T-cell (primary cell): ENCODE results near the gene FHIP1B. TPM values are rescaled to one million over a fixed set of nuclear protein-coding genes. Genes with fewer than 3 reads are reported as not detected.

Source experiments
- ATAC-seq, 4 experiments: fragments of 200-7000 bp in 3 of 4; fragments of 150-1000 bp in 1 of 4; cut with Tn5 transposase; replicated peaks in 1 of 4; 1 replicate in 3 of 4; 2 replicates in 1 of 4; pipeline ENCODE4 v1.10.0; 2021; ENCODE audit warnings: moderate library complexity in 3 of 4, mild to moderate bottlenecking in 2 of 4, moderate number of reproducible peaks in 1 of 4
- CTCF ChIA-PET, 2 donors: fragments of 300-600 bp; sonication (Branson Sonifier 250); formaldehyde crosslinking; loops; one replicate each; lab custom pipeline; 2022; ENCODE audit warnings: antibody characterized with exemption in 2 of 2; lab: Charles Lee
- POLR2A ChIA-PET, 2 donors: fragments of 300-600 bp; sonication (Branson Sonifier 250); formaldehyde crosslinking; loops; one replicate each; lab custom pipeline; 2022; ENCODE audit warnings: antibody characterized with exemption in 2 of 2; lab: Charles Lee
- DNase-seq, 35 experiments: peaks; one replicate each; pipeline versions ENCODE4 v3.0.0 to v3.0.0-alpha.2; 2013 to 2023
- H3K27ac ChIP-seq: one replicate; pipeline ENCODE4 v1.5.1; 2013; ENCODE audit warnings: low read length
- H3K27me3 ChIP-seq, 2 experiments: replicated peaks in 1 of 2; 1 replicate in 1 of 2; 2 replicates in 1 of 2; pipeline versions ENCODE4 v1.6.1 to v1.7.0; 2013; ENCODE audit warnings: low read length in 1 of 2, mixed read lengths in 1 of 2; ENCODE audit not compliant: control insufficient read depth in 2 of 2, insufficient read depth in 2 of 2; ENCODE audit errors: extremely low read depth in 1 of 2
- H3K36me3 ChIP-seq, 2 donors: 1 replicate in 1 of 2; 2 replicates in 1 of 2; pipeline versions ENCODE4 v1.6.1 to v1.7.0; 2013; ENCODE audit warnings: low read length in 1 of 2; ENCODE audit not compliant: control insufficient read depth in 2 of 2, insufficient read depth in 1 of 2; ENCODE audit errors: extremely low read depth in 1 of 2
- H3K4me1 ChIP-seq, 2 experiments: 1 replicate in 1 of 2; 2 replicates in 1 of 2; pipeline versions ENCODE4 v1.6.1 to v1.7.0; 2013; ENCODE audit warnings: low read length in 2 of 2, mixed read lengths in 1 of 2; ENCODE audit not compliant: insufficient read depth in 2 of 2, control insufficient read depth in 1 of 2; ENCODE audit errors: extremely low read depth in 1 of 2
- H3K4me3 ChIP-seq, 2 donors: 1 replicate in 1 of 2; 2 replicates in 1 of 2; pipeline versions ENCODE4 v1.5.1 to v1.7.0; 2013; ENCODE audit warnings: mild to moderate bottlenecking in 2 of 2, low read length in 1 of 2, moderate library complexity in 1 of 2; ENCODE audit not compliant: control insufficient read depth in 1 of 2; ENCODE audit errors: extremely low read depth in 1 of 2
- H3K9me3 ChIP-seq: 2 replicates; pipeline ENCODE4 v1.7.0; 2013
- H3K27ac Mint-ChIP-seq, 2 donors: one replicate each; pipeline ENCODE4 v1.8.0; 2020 to 2021; ENCODE audit warnings: mild to moderate bottlenecking in 2 of 2, mixed read lengths in 2 of 2
- H3K27me3 Mint-ChIP-seq, 2 donors: one replicate each; pipeline ENCODE4 v1.8.0; 2021 to 2022; ENCODE audit warnings: mixed read lengths in 2 of 2
- H3K36me3 Mint-ChIP-seq: one replicate; pipeline ENCODE4 v1.8.0; 2021; ENCODE audit warnings: mixed read lengths
- H3K4me1 Mint-ChIP-seq, 3 donors: one replicate each; pipeline ENCODE4 v1.8.0; 2020 to 2022; ENCODE audit warnings: mixed read lengths in 3 of 3, mild to moderate bottlenecking in 1 of 3
- H3K4me3 Mint-ChIP-seq, 3 donors: one replicate each; pipeline ENCODE4 v1.8.0; 2020 to 2022; ENCODE audit warnings: mild to moderate bottlenecking in 3 of 3, mixed read lengths in 3 of 3, moderate library complexity in 3 of 3
- H3K9me3 Mint-ChIP-seq, 3 donors: one replicate each; pipeline ENCODE4 v1.8.0; 2020 to 2022; ENCODE audit warnings: mixed read lengths in 3 of 3
- WGBS: methylation state at CpG from one replicate; pipeline ENCODE4 v1.1.5; 2013; ENCODE audit warnings: missing lambda C conversion rate; ENCODE audit not compliant: insufficient coverage; 5-methylcytosine and 5-hydroxymethylcytosine counted together
- total RNA-seq, 35 experiments: library from RNA in 6 of 35; stranded (reverse) in 6 of 35; fragments of 120-200 nt in 1 of 35; gene quantifications; one replicate each; pipeline versions ENCODE4 v1.2.1 to v1.2.4 and lab custom pipeline; 2013 to 2026

FHIP1B gene
- total RNA-seq, 5 donors from 2014 or later (not counting 1 experiment from before 2014, with no cell fraction given): 28.9 to 49.7 (median 45.4) TPM

GRCh38 chr11:6237266-6237665 lies 2.8 kb upstream of the FHIP1B start:
- no peak overlapping the region for H3K27ac Mint-ChIP-seq
- POLR2A ChIA-PET: interaction anchor here in 1 of 2 donors (0.6 kb wide), 1 partner anchor 62 kb away, joined by 4 read pairs; no protein-coding TSS in a partner anchor
- CTCF ChIA-PET: interaction anchor here (0.6 to 1.7 kb wide), 5 partner anchors 13 to 207 kb away, joined by 3 to 6 read pairs (median 4); no protein-coding TSS in a partner anchor

GRCh38 chr11:6233984-6234386 lies 451 bp downstream of the FHIP1B start:
- H3K9me3 Mint-ChIP-seq: no peaks in the 10 kb centered on the region
- DNase-seq (peak in 2 of 35 experiments; percentile 6 to 13), ATAC-seq (no peak)
- H3K36me3 ChIP-seq: no peaks in the 10 kb centered on the region
- CTCF ChIA-PET: interaction anchor here in 1 of 2 donors (1.0 kb wide), 1 partner anchor 549 kb away, joined by 3 read pairs; the partner anchor contains the start of gene TRIM5
- POLR2A ChIA-PET: interaction anchor here in 1 of 2 donors (0.6 kb wide), 1 partner anchor 117 kb away, joined by 3 read pairs; no protein-coding TSS in a partner anchor
- H3K27me3 ChIP-seq: peaks cover 0 to 3% of the 10 kb centered on the region in 2 experiments
- peak overlapping the region; percentile 98 to 99 (median 98) for H3K4me3 Mint-ChIP-seq
- H3K36me3 Mint-ChIP-seq: peaks cover 7% of the 10 kb centered on the region
- H3K27ac ChIP-seq: peak overlapping the region; percentile 75
- no peaks in the 10 kb centered on the region for H3K9me3 ChIP-seq
- peaks cover 14 to 32% of the 10 kb centered on the region in 2 experiments for H3K4me1 ChIP-seq
- peak overlapping the region; percentile 95 to 97 for H3K27ac Mint-ChIP-seq
- H3K27me3 Mint-ChIP-seq: no peaks in the 10 kb centered on the region
- peak overlapping the region; percentile 82 to 86 for H3K4me3 ChIP-seq
- H3K4me1 Mint-ChIP-seq: peaks cover 49 to 57% (median 51%) of the 10 kb centered on the region in 3 donors
- WGBS: 3% methylated on average over 10 of the region's 10 CpGs

More at GRCh38 chr11:6237266-6237665, 2.8 kb upstream of the FHIP1B start:
- H3K4me3 Mint-ChIP-seq: no peak overlapping the region
- H3K9me3 Mint-ChIP-seq: no peaks in the 10 kb centered on the region
- peaks cover 22 to 27% (median 23%) of the 10 kb centered on the region in 3 donors for H3K4me1 Mint-ChIP-seq
- Histone ChIP-seq H3K36me3 (no peaks in the 10 kb centered on the region), H3K4me1 (peaks cover 8 to 17% of the 10 kb centered on the region in 2 experiments), H3K4me3 (no peak overlapping the region), H3K9me3 (no peaks in the 10 kb centered on the region), H3K27ac (no peak overlapping the region), H3K27me3 (peaks cover 0 to 23% of the 10 kb centered on the region in 2 experiments)
- no peak for ATAC-seq
- 100% methylated on average over 2 of the region's 4 CpGs for WGBS
- peaks cover 8 to 13% of the 10 kb centered on the region in 2 donors for H3K27me3 Mint-ChIP-seq
- no peak for DNase-seq
- H3K36me3 Mint-ChIP-seq: no peaks in the 10 kb centered on the region

GRCh38 chr11:6232899-6233298 lies 1.5 kb downstream of the FHIP1B start:
- peak overlapping the region; percentile 48 to 98 (median 59) for H3K4me3 Mint-ChIP-seq

GRCh38 chr11:6229911-6230310 lies 4.5 kb downstream of the FHIP1B start:
- POLR2A ChIA-PET: interaction anchor here (0.5 to 0.7 kb wide), 2 partner anchors 16 to 330 kb away, joined by 3 to 7 read pairs; no protein-coding TSS in a partner anchor
- no peaks in the 10 kb centered on the region for H3K27me3 Mint-ChIP-seq
- no peak overlapping the region for H3K4me3 Mint-ChIP-seq
- no peaks in the 10 kb centered on the region for H3K9me3 Mint-ChIP-seq
- peaks cover 0 to 4% of the 10 kb centered on the region in 2 donors for H3K36me3 ChIP-seq
- no peak overlapping the region for H3K4me3 ChIP-seq
- H3K27ac Mint-ChIP-seq: peak overlapping the region in 1 of 2 donors; percentile 63
- ATAC-seq (no peak), DNase-seq (peak in 11 of 35 experiments; percentile 7 to 46 (median 11))
- WGBS: 0% methylated on average over 1 of the region's 2 CpGs
- peaks cover 14 to 24% of the 10 kb centered on the region in 2 experiments for H3K4me1 ChIP-seq
- no peaks in the 10 kb centered on the region for H3K9me3 ChIP-seq
- H3K4me1 Mint-ChIP-seq: peaks cover 72 to 81% (median 80%) of the 10 kb centered on the region in 3 donors
- H3K27ac ChIP-seq: peak overlapping the region; percentile 14
- CTCF ChIA-PET: no interaction called here
- H3K27me3 ChIP-seq: no peaks in the 10 kb centered on the region
- H3K36me3 Mint-ChIP-seq: peaks cover 24% of the 10 kb centered on the region

More at GRCh38 chr11:6232899-6233298, 1.5 kb downstream of the FHIP1B start:
- ChIA-PET CTCF (interaction anchor here in 1 of 2 donors (0.5 kb wide), 1 partner anchor 380 kb away, joined by 3 read pairs; no protein-coding TSS in a partner anchor), POLR2A (interaction anchor here in 1 of 2 donors (0.5 kb wide), 1 partner anchor 28 kb away, joined by 4 read pairs; no protein-coding TSS in a partner anchor)
- Mint-ChIP-seq H3K27me3 (no peaks in the 10 kb centered on the region), H3K9me3 (no peaks in the 10 kb centered on the region), H3K36me3 (peaks cover 10% of the 10 kb centered on the region), H3K4me1 (peaks cover 54 to 63% (median 60%) of the 10 kb centered on the region in 3 donors), H3K27ac (no peak overlapping the region)
- H3K27me3 ChIP-seq: no peaks in the 10 kb centered on the region
- peaks cover 14 to 32% of the 10 kb centered on the region in 2 experiments for H3K4me1 ChIP-seq
- H3K9me3 ChIP-seq: no peaks in the 10 kb centered on the region
- ATAC-seq: no peak
- H3K27ac ChIP-seq: no peak overlapping the region
- no peak overlapping the region for H3K4me3 ChIP-seq
- H3K36me3 ChIP-seq: no peaks in the 10 kb centered on the region
- DNase-seq: peak in 1 of 35 experiments; percentile 21

- Mint-ChIP-seq H3K4me3 (no peak overlapping the region), H3K4me1 (peaks cover 64 to 73% (median 73%) of the 10 kb centered on the region in 3 donors), H3K27me3 (no peaks in the 10 kb centered on the region), H3K27ac (no peak overlapping the region), H3K36me3 (peaks cover 32% of the 10 kb centered on the region), H3K9me3 (no peaks in the 10 kb centered on the region)
- DNase-seq (peak in 5 of 35 experiments; percentile 10 to 37 (median 22)), ATAC-seq (peak in 1 of 4 experiments; percentile 29)
- no peak overlapping the region for H3K27ac ChIP-seq
- 100% methylated on average over 1 of the region's 3 CpGs for WGBS
- H3K9me3 ChIP-seq: no peaks in the 10 kb centered on the region
- H3K27me3 ChIP-seq: no peaks in the 10 kb centered on the region
- H3K4me3 ChIP-seq: no peak overlapping the region
- ChIA-PET POLR2A (interaction anchor here in 1 of 2 donors (0.6 kb wide), 1 partner anchor 34 kb away, joined by 3 read pairs; no protein-coding TSS in a partner anchor), CTCF (interaction anchor here (0.6 to 1.0 kb wide), 2 partner anchors 24 to 134 kb away, joined by 3 read pairs; no protein-coding TSS in a partner anchor)
- peaks cover 9 to 14% of the 10 kb centered on the region in 2 donors for H3K36me3 ChIP-seq
- H3K4me1 ChIP-seq: peaks cover 7 to 16% of the 10 kb centered on the region in 2 experiments
These were observed 5.9 kb downstream of the FHIP1B start for GRCh38 chr11:6228520-6228919.

- Mint-ChIP-seq H3K27ac (no peak overlapping the region), H3K36me3 (peaks cover 51% of the 10 kb centered on the region), H3K4me3 (no peak overlapping the region), H3K4me1 (peaks cover 46 to 63% (median 59%) of the 10 kb centered on the region in 3 donors), H3K27me3 (no peaks in the 10 kb centered on the region), H3K9me3 (no peaks in the 10 kb centered on the region)
- ATAC-seq (no peak), DNase-seq (no peak)
- no peak overlapping the region for H3K27ac ChIP-seq
- no CpG with 5 or more reads among the region's 2 CpGs for WGBS
- H3K9me3 ChIP-seq: no peaks in the 10 kb centered on the region
- ChIA-PET POLR2A (no interaction called here), CTCF (no interaction called here)
- peaks cover 6 to 15% of the 10 kb centered on the region in 2 experiments for H3K4me1 ChIP-seq
- H3K4me3 ChIP-seq: no peak overlapping the region
- no peaks in the 10 kb centered on the region for H3K27me3 ChIP-seq
- H3K36me3 ChIP-seq: peaks cover 23 to 41% of the 10 kb centered on the region in 2 donors
These were observed 8.5 kb downstream of the FHIP1B start for GRCh38 chr11:6225896-6226295.
